ENCODE results near the gene XRCC4. TPM values are rescaled to one million over a fixed set of nuclear protein-coding genes. Genes with fewer than 3 reads are reported as not detected.
"Not testable (repeated sequence)": the region's sequence is repeated elsewhere in the genome, so short reads cannot be mapped to it uniquely, and the experiment has no call there.

Gene XRCC4
- total RNA-seq, 1 donor from 2014 or later = 12.1 TPM

- DNase-seq (ENCODE audit: low spot score in 2 of 2, unreplicated experiment in 2 of 2) = no peak
- no peaks in the 10 kb centered on the region for H3K27me3 Mint-ChIP-seq (ENCODE audit: low read depth)
- H3K4me3 Mint-ChIP-seq = no peak overlapping the region
- H3K27ac Mint-ChIP-seq = no peak overlapping the region
- H3K36me3 Mint-ChIP-seq = peaks cover 5% of the 10 kb centered on the region
- peaks cover 6% of the 10 kb centered on the region for H3K9me3 Mint-ChIP-seq
- TF ChIP-seq CTCF (IDR thresholded peaks at IDR 0.05; ENCODE audit: unreplicated experiment) = no peak
- H3K4me1 Mint-ChIP-seq = no peaks in the 10 kb centered on the region
These were observed 74.5 kb downstream of the XRCC4 start for GRCh38 chr5:83151821-83152220.

GRCh38 chr5:83152996-83153395 is 75.6 kb downstream of the XRCC4 start:
- not testable (repeated sequence) for H3K9me3 Mint-ChIP-seq; H3K36me3 Mint-ChIP-seq; H3K4me3 Mint-ChIP-seq; DNase-seq (ENCODE audit: low spot score in 2 of 2, unreplicated experiment in 2 of 2); H3K27ac Mint-ChIP-seq; H3K4me1 Mint-ChIP-seq; H3K27me3 Mint-ChIP-seq (ENCODE audit: low read depth)

- H3K9me3 Mint-ChIP-seq = no peaks in the 10 kb centered on the region
- H3K4me3 Mint-ChIP-seq = no peak overlapping the region
- H3K27me3 Mint-ChIP-seq (ENCODE audit: low read depth) = no peaks in the 10 kb centered on the region
- no peaks in the 10 kb centered on the region for H3K36me3 Mint-ChIP-seq
- H3K4me1 Mint-ChIP-seq = no peaks in the 10 kb centered on the region
- H3K27ac Mint-ChIP-seq = no peak overlapping the region
- no peak for TF ChIP-seq CTCF (IDR thresholded peaks at IDR 0.05; ENCODE audit: unreplicated experiment)
- DNase-seq (ENCODE audit: low spot score in 2 of 2, unreplicated experiment in 2 of 2) = no peak
These were observed 78.7 kb downstream of the XRCC4 start for GRCh38 chr5:83156001-83156400.

- no peaks in the 10 kb centered on the region for H3K4me1 Mint-ChIP-seq
- H3K4me3 Mint-ChIP-seq = no peak overlapping the region
- DNase-seq (ENCODE audit: low spot score in 2 of 2, unreplicated experiment in 2 of 2) = no peak
- no peaks in the 10 kb centered on the region for H3K36me3 Mint-ChIP-seq
- no peak for TF ChIP-seq CTCF (IDR thresholded peaks at IDR 0.05; ENCODE audit: unreplicated experiment)
- no peaks in the 10 kb centered on the region for H3K9me3 Mint-ChIP-seq
- no peaks in the 10 kb centered on the region for H3K27me3 Mint-ChIP-seq (ENCODE audit: low read depth)
- no peak overlapping the region for H3K27ac Mint-ChIP-seq
These were observed 79.8 kb downstream of the XRCC4 start for GRCh38 chr5:83157163-83157562.

GRCh38 chr5:83162601-83163000 is 85.3 kb downstream of the XRCC4 start:
- no peaks in the 10 kb centered on the region for H3K4me1 Mint-ChIP-seq
- no peaks in the 10 kb centered on the region for H3K27me3 Mint-ChIP-seq (ENCODE audit: low read depth)
- peaks cover 4% of the 10 kb centered on the region for H3K9me3 Mint-ChIP-seq
- no peak overlapping the region for H3K4me3 Mint-ChIP-seq
- TF ChIP-seq CTCF (IDR thresholded peaks at IDR 0.05; ENCODE audit: unreplicated experiment) = no peak
- no peak for DNase-seq (ENCODE audit: low spot score in 2 of 2, unreplicated experiment in 2 of 2)
- no peak overlapping the region for H3K27ac Mint-ChIP-seq
- peaks cover 2% of the 10 kb centered on the region for H3K36me3 Mint-ChIP-seq

- no peak for TF ChIP-seq CTCF (IDR thresholded peaks at IDR 0.05; ENCODE audit: unreplicated experiment)
- H3K4me3 Mint-ChIP-seq = no peak overlapping the region
- H3K27me3 Mint-ChIP-seq (ENCODE audit: low read depth) = no peaks in the 10 kb centered on the region
- H3K9me3 Mint-ChIP-seq = peaks cover 4% of the 10 kb centered on the region
- peaks cover 5% of the 10 kb centered on the region for H3K4me1 Mint-ChIP-seq
- no peak for DNase-seq (ENCODE audit: low spot score in 2 of 2, unreplicated experiment in 2 of 2)
- peaks cover 2% of the 10 kb centered on the region for H3K36me3 Mint-ChIP-seq
- H3K27ac Mint-ChIP-seq = no peak overlapping the region
These were observed 90.2 kb downstream of the XRCC4 start for GRCh38 chr5:83167538-83167937.
